Mucosa of gallbladder (tissue), 1 donor: ENCODE results near the gene MAB21L3. TPM values are rescaled to one million over a fixed set of nuclear protein-coding genes. Genes with fewer than 3 reads are reported as not detected.

ENCODE experiments used
- DNase-seq: peaks from one replicate; pipeline ENCODE4 v3.0.0-alpha.2; 2020; ENCODE audit warnings: low spot score
- total RNA-seq: library from RNA; stranded (reverse); gene quantifications from one replicate; pipeline ENCODE4 v1.2.1, GENCODE V29; 2021
- donor health status: DM: no; HTN: no; CAD: no.

The MAB21L3 gene
- total RNA-seq: not detected

DNA sequence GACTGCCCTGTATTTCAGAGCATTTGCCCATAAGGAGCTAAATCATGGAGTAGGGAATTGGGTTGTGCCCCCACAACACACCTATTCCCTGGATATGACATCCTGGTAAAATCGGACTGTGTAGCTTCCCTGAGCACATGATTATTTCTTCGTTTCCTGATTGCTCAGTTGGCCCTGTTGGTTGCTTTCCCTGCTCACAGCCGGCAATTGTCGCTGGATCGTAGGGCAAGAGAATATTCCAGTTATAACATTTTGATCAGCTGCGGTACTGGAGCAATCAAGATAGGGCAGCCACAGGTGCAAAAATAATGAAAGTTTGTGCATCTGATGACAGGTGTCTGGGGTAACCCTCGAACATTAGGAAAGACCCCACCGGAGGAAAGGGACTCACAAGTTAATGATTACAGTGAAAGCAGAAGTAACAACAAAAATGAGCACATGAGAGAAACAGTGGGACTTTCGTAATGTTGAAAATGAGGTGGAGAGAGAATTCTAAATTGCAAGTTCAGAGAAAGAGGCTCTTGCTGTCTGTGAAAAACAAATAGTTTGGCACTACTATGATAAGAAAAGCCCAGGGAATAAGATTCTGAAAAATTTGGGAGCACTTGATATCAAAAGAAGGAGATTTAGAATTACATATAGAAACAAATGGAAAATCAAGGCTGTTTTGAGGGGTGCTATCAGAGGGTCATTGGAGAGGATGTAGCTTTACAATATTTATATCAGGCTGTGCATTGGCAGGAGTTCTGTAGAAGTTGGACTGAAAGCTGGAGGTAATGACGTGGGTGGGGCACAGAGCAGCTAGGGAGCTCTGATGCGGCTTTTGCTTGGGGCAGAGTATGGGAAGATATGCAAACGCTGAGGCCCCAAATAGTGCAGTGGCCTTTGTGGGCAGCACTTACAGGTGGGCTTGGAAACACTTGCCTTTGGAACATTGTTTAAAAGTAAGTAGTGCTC is at the start of gene MAB21L3:
Gene MAB21L3 (plus strand): TSS at position 833 of the 957 bp plus-strand sequence. CDS start 1,217 bp downstream, outside the sequence.
- no peak for DNase-seq

DNA sequence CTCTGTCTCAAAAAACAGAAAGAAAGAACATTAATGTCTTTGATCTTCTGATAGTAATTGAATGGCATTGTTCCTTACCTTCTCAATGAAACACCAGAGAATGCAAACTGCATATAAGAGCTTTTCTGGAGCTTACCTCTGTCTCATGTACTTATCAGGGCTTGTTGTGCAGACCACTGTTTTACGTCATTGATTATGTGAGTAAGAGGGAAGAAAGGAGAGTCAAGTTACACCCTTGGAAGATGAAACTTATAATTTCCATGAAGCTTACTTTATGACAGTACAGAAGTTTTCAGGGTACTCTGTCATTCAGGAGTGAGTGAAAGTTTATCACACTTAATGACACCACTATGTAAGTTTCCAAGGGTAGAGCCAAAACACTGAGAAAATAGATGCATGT is 49.0 kb upstream of the MAB21L3 start:
- DNase-seq: no peak

GRCh38 chr1:116064616-116065015 is 46.6 kb upstream of the MAB21L3 start:
- no peak for DNase-seq

DNA sequence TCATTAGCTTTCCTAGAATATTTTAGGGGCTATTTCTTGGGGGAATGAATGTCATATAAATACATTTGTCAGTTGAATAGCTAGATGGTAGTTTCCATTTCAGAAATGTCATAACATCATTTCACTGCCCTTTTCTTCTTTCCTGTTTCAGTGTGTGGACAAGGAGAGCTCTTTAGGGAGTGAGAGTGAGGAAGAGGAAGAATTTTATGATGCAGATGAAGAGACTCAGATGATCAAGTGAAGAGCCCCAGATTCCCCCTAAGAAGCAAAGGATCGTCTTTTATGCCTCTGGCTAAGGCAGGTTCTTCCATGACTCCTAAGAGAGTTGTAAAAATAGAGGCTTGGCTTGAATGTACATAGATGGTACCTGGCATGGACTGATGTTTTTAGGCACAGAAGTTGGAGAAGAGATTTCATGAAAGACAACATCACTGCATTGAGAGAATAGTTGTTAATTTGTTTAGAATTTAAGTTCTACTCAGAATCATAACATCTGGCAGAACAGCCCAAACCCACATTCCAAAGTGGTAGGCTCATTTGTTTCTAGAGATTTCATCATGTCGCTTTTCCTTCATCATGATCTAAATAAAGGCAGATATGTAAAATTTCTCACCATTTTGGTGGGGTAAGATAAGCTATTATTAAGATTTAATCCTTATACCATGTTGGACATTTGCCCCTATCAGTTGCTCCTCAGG is 44.2 kb upstream of the MAB21L3 start:
- no peak for DNase-seq

DNA sequence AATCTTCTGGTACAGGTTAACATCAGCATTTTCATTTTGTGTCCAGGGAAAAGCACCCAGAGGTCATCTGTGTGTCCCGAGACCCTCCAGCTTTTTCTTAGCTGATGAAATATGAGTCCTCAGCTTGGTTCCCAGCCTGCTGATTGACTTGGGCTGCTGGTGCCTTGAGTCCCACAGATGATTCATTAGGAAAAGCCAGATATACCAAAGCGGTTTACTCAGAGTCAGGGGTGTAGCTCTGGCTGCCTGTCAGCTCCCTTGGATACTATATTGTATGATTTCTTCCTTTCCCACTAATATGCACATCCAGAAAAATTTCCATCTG is 43.7 kb upstream of the MAB21L3 start:
- no peak for DNase-seq

DNA sequence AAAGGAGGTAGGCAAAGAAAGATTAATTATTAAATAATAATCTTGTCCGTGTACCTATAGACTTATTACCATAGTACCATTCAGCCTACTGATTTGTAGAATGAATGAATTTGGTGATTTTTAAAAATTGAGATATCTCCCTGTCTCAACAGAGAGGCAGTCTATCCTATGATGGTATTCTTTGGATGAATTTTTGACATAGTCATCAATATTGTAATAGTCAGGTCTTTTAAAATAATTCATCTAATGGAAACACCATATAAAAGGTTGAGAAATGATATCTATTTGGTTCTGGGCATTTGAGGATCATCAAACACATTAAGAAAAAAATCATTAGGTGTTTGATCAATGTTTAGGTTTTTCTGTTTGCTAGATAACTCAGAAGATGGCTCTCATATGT is 35.6 kb upstream of the MAB21L3 start:
- DNase-seq: no peak

DNA sequence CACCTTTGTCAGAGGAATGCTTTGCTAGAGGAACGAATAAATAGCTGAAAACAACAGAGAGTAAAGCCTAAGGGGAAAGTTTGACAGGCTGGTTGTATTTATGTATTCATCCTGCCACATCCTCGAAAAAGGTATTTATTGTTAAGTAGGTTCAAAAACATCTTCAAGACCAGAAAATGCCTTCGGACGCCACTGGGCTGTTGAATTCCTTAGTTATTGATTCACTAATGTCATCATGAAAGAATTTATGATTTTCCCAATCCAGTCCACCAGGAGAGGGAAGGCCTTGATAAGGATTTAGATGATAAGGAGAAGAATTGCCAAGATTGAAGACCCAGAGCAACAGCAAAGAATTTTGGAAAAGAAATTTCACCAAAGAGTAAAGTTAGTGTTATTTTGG is 35.2 kb upstream of the MAB21L3 start:
- no peak for DNase-seq

- no peak for DNase-seq
These were observed 34.4 kb upstream of the MAB21L3 start for GRCh38 chr1:116076831-116077230.

DNA sequence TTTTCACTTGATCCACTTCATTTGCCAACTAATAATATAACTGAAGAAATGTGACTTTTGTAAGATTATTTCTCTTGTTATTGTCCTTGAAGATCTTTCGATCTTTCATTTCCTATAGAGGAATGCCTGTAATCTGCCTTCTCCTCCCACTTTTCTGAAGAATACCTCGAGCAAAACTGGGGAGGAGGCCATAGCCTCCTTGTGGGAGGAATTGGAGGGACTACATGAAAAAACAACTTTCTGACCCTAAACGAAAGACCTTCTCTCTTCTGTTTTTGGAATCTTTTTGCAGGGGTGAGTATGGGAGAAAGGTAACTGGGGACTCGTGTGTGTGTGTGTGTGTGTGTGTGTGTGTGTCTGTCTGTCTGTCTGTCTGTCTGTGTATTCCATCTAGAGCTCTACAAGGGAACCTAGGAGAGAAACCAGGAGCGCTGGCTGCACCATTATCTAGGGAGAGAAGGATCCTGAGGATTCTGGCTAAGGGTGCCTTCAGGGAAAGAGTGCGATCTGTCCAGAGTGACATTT is 32.4 kb upstream of the MAB21L3 start:
- DNase-seq: no peak

- DNase-seq: no peak
These were observed 23.6 kb upstream of the MAB21L3 start for GRCh38 chr1:116087628-116088027.

GRCh38 chr1:116089870-116090269 is 21.3 kb upstream of the MAB21L3 start:
- no peak for DNase-seq

DNA sequence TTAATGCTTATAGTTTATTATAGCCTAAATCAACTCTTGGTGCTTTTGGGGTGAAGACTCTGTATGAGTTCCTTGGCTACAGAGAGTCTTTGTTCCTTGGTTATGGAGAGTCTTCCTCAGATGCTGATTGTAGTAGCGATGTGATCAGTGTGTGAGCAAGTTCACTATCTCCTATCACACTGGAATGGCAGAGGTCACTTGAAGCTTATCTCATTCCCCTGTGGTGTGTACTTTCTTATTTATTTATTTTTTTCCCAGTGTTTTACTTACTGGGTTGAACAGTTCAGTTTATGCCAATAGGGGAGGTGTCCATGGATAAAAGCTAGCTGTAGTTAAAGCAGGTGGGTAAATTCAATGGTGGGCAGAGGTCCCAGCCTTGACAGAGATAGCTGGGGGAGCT is 20.1 kb upstream of the MAB21L3 start:
- DNase-seq: no peak

GRCh38 chr1:116092752-116093489 is 18.3 kb upstream of the MAB21L3 start:
- no peak for DNase-seq

- no peak for DNase-seq
These were observed 16.2 kb upstream of the MAB21L3 start for GRCh38 chr1:116095027-116095426.

- no peak for DNase-seq
These were observed 15.1 kb upstream of the MAB21L3 start for GRCh38 chr1:116096013-116096618.

DNA sequence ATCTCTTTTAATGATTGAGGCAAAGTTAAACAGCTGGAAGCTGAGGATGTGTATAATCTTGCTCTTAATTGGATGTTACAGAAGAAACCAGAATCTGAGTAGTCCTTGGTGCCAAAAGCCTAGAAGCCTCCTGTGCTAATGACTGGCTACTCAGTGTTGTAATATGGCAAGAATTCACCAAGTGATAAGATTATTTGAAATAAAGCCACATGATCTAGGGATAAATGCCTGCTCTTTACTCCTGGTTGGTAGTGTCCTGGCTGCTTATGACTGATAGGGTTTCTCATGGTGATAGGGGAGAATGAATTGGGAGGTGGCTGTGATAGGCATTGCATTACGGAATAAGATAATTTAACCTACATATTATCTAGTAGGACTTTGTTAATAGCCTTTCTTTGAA is 13.6 kb upstream of the MAB21L3 start:
- DNase-seq: no peak

DNA sequence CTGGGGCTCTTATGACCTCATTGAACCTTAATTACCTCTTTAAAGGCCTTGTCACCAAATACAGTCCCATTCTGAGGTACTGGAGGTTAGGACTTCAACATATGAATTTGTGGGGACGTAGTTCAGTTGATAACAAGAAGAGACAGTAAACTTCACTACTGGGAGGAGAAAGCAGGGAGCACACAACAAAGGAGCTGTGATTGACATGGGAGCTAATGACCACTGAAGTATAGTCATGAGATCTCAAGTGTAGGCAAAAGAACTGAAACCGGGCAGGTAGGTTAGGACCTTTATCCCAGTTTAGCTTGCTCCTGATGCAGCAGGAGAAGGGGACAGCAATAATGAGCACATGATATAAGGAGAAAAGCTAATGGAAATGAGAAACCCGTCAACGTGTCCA is 11.8 kb upstream of the MAB21L3 start:
- DNase-seq: no peak

GRCh38 chr1:116099919-116100318 is 11.3 kb upstream of the MAB21L3 start:
- no peak for DNase-seq

GRCh38 chr1:116104667-116105066 is 6.5 kb upstream of the MAB21L3 start:
- DNase-seq: no peak

GRCh38 chr1:116105996-116106395 is 5.2 kb upstream of the MAB21L3 start:
- DNase-seq: no peak

DNA sequence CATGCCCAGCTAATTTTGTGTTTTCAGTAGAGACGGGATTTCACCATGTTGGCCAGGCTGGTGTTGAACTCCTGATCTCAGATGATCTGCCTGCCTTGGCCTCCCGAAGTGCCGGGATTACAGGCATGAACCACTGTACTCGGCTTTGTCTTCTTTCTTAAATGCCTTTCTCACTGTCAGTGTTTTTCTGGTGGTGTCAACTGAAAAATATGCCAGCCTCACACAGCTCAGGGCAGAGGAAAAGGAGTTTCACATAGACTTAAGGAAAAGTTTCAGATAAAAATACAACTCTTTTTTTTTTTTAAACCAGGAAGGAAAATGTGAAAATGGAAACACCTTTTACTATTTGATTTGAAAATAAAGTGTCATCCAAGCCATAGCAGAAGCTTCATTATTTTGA is 4.6 kb upstream of the MAB21L3 start:
- DNase-seq: no peak

GRCh38 chr1:116107371-116107770 is 3.8 kb upstream of the MAB21L3 start:
- DNase-seq: no peak
